HG02852 (cell line): ENCODE results near the gene EME2.
"Not testable (repeated sequence)": the region's sequence is repeated elsewhere in the genome, so short reads cannot be mapped to it uniquely, and the experiment has no call there.

Source experiments
- ATAC-seq: cut with Tn5 transposase; IDR thresholded peaks from one replicate; pipeline ENCODE4 v1.9.1; 2021; ENCODE audit warnings: mild to moderate bottlenecking, moderate library complexity; ENCODE audit not compliant: unreplicated experiment

Gene EME2

DNA sequence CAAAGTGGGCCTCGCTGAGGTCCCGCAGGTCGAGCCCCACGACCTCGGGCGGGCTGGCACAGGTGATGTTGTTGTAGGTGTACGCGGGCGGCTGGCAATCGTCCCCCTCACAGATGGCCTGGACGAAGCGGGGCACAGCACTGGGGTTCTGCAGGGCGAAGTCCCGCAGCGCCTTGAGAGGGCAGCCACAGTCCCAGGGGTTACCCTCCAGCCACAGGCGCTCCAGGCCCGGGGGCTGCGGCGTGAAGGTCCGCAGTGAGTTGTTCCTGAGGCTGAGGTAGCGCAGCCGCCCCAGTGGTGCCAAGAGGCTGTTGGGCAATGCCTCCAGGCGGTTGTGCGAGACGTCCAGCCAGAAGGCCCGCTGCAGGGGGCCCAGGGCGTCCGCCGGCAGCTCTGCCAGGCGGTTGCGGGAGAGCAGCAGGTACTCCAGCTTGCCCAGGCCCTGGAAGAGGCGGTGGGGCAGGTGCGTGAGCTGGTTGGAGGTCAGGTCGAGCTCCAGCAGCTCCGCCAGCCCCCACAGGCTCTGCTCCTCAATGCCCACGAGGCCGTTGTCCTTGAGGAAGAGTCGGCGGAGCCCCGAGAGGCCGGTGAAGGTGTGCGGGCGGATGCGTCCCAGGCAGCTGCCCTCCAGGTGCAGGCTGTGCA, 18.1 kb downstream of the EME2 start:
- ATAC-seq = no peak

DNA sequence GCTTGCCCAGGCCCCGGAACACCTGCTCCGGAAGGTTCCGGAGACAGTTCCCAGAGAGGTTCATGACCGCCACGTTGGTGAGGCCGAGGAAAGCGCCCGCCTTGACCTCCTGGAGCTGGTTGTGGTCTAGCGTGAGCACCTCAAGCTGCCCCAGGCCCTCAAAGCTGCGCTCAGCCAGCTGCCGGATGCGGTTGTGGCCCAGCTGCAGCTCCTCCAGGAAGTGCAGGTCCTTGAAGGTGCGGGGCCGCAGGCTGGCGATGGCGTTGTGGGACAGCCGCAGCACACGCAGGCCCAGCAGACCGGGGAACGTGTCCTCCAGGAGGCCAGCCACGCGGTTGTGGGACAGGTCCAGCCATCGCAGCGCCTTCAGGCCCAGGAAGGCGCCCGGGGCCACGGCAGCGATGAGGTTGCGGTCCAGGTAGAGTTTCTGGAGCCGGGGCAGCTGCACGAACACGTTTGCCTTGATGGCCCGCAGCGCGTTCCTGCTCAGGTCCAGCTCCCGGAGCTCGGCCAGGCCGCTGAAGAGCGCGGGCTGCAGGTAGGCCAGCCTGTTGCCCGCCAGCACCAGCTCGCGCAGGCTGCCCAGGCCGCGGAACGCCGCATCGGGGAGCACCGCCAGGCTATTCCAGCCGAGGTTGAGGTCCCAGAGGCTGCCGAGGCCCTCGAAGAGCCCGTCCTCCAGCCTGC, 18.8 kb downstream of the EME2 start:
- ATAC-seq = no peak

DNA sequence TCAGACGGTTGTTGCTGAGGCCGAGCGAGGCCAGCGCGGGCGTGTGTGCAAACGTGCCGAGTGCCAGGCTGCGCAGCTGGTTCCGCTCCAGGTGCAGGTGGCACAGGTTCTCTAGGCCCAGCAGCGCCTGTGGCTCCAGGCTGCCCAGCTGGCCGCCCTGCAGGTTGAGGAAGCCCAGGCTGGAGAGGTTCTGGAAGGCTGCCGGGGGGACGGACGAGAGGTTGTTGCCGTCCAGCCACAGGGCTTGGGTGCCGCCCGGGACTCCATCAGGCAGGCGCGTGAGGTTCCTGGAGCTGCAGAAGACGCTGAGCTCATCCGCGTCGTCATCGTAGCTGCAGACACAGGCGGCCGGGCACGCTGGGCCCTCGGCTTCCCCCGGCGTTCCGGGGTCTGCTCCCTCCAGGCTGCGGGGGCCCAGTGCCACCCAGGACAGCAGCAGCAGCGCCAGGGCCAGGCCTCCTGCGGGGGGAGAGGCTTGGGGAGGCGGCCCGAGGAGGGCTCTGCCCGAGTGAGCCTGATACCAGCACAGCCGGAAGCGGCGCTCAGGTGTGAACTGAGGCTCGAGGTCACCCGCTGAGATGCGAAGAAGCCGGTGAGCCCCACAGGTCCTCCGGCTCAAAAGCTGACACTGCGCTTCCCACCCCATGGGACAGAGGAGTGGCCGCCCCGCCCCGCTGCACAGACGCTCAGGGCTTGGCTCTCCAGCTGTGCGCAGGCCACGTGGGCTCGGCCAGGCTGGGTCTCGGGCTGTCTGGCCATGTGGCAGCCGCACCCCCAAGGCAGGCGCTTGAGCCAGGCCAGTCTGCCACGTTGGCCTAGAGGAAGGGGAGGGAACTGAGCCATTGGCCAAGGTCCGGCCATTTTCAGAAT, 19.6 kb downstream of the EME2 start:
- ATAC-seq = no peak

DNA sequence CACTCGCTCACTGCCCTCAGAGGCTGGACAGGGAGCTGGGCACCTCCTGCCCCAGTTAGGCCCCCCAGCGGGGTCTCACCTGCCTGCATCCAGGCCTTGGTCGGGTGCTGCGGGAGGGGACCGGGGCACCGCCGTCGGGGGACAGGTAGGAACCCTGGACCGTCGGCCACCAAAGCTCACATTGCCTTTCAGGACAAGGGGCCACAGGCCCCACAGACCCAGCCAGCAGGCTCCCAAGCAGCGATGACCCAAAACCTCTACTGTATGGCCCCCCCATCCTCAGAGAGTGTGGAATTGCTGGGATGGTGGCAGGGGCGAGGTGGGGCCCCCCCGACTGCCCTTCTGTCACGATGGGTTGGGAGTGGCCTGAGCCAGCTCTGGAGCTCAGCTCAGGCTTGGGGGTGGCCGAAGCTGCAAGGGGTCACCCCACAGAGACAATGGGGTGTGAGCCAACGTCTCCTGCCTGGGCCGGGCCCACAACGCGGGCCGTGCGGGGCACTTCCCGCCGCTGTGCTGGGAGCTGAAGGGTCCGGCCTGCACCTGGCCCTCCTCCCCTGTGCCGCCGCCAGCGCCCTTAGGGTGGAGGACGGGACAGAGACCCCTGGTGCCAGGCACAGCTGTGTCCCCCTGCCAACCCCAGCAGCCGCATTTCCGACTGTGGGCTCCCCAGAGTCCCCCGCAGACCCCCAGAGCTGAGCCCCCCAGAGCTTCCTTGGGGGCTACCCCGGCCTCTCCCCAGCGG, 20.4 kb downstream of the EME2 start:
- no peak for ATAC-seq

DNA sequence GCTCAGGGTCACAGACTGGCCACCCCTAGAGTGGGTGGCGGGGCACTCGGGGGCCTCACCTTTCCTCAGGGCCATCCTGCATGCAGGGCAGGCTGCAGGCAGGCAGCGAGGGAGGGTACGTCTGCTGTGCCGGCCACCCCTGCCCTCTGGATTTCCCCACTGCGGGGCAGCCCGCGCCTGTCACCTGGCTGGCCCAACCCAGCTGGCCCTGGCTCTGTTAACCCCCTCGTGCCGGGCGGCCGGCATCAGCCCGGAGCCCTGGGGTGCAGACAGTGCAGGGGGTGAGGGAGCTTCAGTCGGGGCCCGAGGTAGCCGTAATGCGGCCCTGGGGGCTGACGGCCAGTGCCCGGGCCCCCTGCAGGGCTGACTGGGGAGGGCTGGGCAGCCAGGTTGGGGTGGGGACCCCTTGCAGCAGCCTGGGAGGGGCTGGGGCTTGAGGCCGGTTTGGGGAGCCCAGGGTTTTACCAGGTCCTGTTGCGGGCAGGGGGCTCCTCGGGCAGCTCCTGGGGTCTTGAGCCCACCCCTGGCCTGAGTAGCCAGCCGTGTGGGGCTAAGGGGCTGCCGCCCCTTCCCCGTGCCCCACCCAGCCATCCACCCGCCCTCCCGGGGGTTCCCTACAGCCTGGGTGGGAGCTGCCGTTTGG, 21.1 kb downstream of the EME2 start, which contains the start of gene IGFALS:
Gene IGFALS (minus strand): TSS at position 128 of the 643 bp plus-strand sequence. CDS start 53 bp downstream, at position 75.
- ATAC-seq = no peak

DNA sequence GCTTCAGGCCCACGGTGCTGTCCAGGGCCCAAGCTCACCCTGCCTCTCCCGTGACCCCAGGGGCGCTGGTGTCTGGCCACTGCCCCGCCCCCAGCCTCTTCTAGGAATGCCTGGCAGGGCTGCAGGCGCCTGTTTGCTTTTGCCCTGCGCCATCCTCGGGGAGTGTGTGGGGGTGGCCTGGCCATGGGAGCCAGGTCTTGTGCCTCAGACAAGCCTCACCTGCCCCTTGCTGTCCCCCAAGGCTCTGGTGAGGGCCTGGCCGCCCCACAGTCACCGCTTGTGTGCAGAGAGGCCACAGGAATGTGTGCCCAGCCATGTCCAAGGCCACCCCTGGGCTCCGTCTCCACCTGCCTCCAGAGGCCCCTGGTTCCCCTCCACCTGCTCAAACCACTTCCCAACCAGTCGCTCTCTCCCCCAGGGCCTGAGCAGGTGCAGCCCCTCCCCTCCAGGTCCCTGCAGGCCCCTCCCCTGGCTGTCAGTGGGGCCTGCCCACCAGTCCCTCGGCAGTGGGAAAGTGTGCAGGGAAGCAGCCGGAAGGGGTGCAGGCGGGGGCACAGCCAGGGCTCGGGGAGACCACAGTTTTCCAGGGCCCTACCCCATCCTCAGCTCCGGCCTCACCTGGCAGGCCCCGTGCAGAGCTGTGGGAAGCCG, 21.7 kb downstream of the EME2 start:
- no peak for ATAC-seq

DNA sequence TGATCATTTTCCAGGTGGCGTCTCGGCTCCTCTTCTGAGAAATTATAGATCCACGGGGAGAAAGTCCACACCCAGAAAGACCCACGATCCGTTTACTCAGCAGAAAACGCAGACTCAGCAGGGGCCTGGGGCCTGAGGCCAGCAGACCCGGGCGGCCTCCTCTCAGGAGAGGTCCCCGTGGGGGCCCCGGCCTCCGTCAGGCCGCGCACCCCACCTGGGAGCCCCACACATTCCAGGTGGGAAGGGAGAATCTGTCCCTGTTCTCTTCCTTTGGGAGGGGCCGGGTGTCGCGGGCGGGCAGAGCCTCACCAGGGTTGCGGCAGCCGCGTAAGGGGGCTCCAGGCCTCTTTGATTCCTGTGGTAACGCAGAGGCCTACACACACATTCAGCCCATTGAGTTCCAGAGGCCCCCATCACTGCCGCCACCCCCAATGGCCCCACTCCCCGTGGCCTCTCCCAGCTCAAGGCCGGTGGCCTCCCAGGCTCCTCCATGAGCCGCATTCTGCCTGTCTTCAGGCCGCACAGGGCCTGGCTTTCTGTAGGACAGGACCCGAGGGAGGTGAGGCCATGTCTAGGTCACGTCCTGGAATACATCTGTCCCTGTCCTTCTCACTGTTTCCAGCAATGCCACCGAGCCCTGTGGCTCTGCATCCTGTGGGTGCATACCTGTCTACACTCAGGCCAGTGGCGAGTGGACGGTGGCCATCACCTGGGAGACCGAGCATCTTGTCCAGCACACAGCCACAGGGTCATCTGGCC, 22.5 kb downstream of the EME2 start:
- no peak for ATAC-seq

DNA sequence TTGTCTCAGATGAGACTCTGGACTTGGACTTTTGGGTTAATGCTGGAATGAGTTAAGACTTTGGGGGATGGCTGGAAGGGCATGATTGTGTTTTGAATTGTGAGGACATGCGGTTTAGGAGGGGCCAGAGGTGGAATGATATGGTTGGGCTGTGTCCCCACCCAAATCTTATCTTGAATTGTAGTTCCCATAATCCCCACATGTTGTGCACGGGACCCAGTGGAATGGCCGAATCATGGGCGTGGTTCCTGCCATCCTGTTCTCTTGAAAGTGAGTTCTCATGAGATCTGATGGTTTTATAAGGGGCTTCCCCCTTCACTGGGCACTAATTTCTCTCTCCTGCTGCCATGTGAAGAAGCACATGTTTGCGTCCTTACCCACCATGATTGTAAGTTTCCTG, 26.7 kb downstream of the EME2 start:
- ATAC-seq = not testable (repeated sequence)

DNA sequence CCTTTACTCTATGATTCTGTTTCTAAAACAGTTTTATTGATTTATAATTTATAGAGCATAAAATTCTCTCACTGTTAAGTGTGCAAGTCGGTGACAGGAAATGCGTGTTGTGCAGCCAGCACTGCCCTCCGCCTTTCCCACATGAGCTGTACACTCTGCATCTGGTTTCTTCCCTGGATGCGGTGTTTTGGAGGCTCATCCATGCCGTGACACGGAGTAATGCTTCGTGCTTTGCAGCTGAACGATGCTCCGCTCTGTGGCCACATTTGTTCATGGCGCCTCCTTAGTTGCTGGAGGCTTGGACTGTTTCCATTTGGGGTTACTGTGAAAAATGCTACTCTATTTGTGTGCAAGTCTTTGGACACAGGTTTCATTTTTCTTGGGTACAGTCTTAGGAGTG, 28.1 kb downstream of the EME2 start:
- no peak for ATAC-seq

DNA sequence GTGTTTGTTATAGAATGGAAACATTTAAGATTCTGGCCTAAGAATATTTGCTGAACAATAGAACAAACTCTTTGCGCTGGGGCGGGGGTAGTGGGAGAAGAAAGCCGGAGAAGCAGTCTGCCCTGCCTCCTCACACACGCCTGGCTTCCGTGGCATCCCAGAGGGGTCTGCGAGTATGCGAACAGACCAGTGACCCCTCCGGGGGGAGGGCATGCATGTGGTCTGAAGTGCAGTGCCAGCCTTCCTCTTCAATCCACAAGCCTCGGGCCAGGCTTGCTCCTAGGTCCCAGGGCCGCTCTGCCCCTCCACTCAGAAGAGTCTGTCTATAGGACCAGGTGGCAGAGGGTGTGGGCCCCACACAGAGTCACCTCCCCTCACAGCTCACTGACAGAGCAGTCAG, 35.0 kb downstream of the EME2 start:
- no peak for ATAC-seq

DNA sequence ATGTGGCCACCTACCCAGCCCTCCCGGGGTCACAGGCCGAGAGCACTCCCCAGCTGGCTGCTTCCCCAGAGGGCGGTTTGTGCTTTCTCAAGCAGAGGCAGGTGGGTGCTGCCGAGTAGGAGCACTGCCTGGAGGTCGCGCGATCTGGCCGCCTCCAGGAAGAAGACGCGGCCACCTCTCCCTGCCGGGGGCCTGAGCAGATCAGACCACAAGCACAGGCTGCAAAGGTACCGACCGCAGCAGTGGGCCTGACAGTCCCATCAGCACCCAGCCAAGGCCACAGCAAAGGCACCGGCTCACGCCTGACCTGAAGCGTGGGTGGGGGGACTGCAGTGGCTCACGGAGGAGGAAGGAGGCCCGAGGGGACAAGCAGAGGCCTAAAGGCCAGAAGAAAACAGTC, 36.1 kb downstream of the EME2 start:
- ATAC-seq = no peak

DNA sequence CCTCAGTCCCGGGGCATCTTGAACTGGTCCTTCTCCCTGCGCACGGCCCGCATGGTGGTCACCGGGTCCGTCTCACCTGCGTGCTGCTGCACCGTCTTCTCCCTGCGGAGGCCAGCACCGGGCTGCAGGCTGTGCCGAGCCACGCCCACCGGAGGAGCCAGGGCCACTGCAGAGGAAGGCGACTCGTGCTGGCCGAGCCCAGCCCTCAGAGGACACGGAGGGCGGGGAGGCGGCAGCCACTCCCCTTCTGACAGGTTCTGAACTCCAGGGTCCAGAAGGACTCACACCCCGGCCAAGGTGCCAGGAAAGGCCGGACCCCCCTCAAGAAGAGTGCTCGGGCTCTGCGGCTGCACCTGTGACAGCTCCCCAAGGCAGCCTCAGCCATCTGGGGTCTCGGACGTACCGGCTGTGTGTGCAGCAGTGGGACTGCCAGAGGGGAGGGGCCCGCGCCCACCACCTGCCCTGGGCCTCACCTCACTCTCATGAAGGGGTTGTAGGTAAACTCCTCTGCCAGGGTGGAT, 36.7 kb downstream of the EME2 start:
- no peak for ATAC-seq

DNA sequence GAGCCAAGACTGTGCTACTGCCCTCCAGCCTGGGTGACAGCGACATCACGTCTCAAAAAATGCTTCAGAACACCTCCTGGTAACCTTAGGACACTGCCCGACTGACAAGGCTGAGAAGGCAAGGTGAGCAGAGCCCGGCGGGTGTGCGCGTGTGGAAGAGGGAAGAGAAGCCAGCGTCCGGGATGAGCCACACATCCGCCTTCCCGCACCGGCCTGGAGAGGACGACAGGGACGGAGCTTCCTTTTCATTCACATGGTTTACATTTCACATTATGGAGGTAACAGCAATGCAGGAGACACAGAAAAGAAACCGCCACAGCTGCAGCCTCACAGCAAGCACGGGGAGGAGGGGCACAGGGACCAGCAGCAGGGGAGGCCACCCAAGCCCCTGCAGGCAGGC, 37.5 kb downstream of the EME2 start:
- ATAC-seq = no peak

DNA sequence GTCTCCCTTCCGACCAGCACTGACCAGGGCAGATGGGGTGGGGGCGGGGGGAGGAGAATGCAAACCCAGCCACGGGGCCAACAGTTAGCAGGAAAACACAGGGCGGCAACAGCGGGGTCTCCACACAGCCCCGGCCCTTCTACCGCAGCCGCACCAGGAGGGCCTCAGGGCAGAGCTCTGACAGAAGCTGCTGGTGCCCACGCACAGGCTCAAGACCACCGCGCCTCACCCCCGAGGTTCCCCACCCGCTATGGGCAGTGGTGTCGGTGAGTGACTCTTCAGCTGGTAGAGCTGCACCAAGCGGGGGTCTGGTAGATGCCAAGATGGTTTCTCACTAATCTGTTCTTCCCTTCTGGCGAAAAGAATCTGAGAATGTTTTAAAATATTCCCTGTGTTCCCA, 37.9 kb downstream of the EME2 start:
- no peak for ATAC-seq

DNA sequence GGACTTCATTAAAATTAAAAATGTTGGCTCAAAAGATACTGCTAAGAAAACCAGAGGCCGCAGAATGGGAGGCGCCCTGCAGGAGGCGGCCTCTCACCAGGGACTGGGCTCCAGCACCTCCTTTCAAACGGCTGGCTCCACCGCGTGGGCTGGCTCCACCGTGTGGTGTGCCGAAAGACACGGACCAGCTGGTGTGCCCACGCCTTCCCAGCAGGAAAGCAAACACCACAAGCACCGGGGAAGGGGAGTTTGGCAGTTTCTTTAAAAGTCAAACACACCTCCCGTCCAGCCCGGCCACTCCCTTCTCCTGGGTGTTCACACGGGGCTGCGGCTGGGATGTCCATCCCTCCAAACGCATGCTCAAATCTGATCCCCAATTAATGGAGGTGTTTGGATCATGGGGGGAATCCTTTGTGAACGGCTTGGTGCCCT, 40.1 kb downstream of the EME2 start:
- ATAC-seq = no peak

DNA sequence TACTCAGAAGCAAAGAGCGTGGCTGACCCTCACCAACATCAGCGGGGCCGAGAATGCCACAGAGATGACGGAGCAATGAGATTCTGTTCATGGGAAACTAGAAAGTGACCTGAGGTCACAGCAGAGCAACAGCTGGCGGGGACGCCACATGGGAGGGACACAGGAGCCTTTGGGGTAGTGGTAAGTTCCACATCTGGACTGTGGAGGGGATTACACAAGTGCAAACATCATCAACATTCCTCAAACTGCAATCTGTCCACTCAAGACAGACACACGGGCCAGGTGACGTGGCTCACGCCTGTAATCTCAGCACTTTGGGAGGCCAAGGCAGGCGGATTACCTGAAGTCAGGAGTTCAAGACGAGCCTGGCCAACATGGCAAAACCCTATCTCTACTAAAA, 42.9 kb downstream of the EME2 start:
- ATAC-seq = no peak

DNA sequence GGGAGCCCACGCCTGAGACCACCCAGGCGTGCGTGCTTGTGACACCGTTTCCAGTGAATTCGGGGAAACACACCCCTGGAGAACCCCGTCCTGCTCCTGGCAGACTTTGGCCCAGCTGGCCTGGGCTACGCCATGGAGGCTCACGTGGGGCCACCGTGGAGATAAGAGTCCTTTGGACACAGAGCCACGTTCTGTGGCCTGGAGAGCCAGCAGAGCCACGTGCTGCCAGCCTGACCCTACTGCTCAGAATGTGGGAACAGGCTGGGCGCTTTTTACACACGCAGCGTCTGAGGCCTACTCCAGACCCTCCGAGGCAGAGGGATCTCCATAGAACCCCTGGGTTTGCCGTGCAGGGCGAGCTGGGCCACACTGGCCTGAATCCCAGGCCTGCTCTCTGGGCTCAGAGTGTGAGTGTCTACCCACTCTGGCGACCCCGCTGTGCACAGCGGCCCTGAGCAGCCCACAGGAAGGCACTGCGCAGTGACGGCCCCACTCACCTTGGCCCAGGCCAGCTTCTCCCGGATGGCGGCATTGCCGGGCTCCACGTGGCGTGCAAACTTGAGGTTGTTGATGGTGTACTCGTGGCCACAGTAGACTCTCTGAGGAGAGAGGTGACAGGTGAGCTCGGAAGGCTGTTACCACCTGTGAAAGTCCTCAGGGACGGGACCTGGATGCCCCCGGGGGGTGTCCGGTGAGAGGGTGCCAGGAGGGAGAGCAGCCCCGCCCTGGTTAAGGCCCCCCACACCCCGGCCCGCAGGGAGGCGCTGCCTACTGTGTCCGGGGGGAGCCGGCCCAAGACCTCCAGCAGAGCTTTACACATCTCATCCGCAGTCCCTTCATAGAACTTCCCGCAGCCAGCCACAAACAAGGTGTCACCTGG, 44.0 kb downstream of the EME2 start:
- no peak for ATAC-seq

DNA sequence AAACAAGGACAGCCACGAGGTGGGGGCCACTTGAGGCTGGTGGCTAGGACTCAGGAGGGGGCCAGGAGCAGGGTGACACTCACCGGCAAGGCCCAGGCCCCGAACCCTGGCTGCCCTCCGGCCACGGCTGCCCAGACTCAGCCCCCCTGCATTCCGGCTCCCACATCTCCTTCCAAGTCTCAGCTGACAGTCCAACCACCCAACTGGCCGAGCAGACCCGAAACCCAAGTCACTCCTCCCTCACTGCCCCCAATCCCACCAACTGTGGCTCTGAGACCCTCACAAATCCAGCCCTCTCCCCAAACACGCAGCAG, 44.6 kb downstream of the EME2 start:
- no peak for ATAC-seq
